Measurements from ENCODE around the gene NIN.

GRCh38 chr14:50871914-50872732, 41.2 kb upstream of the NIN start, which contains the start of gene ABHD12B:
- TF ChIP-seq POLR2AphosphoS5 (IDR thresholded peaks at IDR 0.05) = no peak
- TF ChIP-seq POLR2A (IDR thresholded peaks at IDR 0.05) = no peak
